K562 (cell line): ENCODE measurements around the gene FAM114A1. TPM values are rescaled to one million over a fixed set of nuclear protein-coding genes. Genes with fewer than 3 reads are reported as not detected.

Experiments used
- ATAC-seq: fragments of 200-7000 bp; cut with Tn5 transposase; 3 replicates; pipeline ENCODE4 v1.9.1; 2020; ENCODE audit warnings: moderate library complexity
- Bru-seq: library from RNA; stranded (reverse); fragments of 400-500 nt; gene quantifications from one replicate; lab custom pipeline; 2021; lab: Mats Ljungman, UMichigan
- BruChase-seq, 2 experiments: library from RNA; stranded (reverse); fragments of 400-500 nt; gene quantifications; one replicate each; lab custom pipeline; 2021; lab: Mats Ljungman, UMichigan
- BruUV-seq: library from RNA; stranded (reverse); fragments of 400-500 nt; replicated peaks from 2 replicates; lab custom pipeline; 2021; lab: Mats Ljungman, UMichigan
- CTCF ChIA-PET: fragments of 300-600 bp; formaldehyde crosslinking; extraction: SDS; loops from one replicate; lab custom pipeline; 2021; ENCODE audit warnings: low intra/inter-chr PET ratio; lab: Yijun Ruan, JAX
- POLR2A ChIA-PET: fragments of 300-600, 350-650 bp; sonication (Branson Sonifier 250); formaldehyde crosslinking; extraction: SDS; loops from one replicate; lab custom pipeline; 2021; ENCODE audit warnings: antibody characterized with exemption, inconsistent platforms; lab: Yijun Ruan, JAX
- DNase-seq, 4 experiments: peaks; one replicate each; pipeline versions ENCODE4 v3.0.0 to v3.0.0-alpha.2; 2011 to 2018; ENCODE audit warnings: low spot score in 3 of 4, mixed read lengths in 3 of 4; ENCODE audit errors: extremely low read depth in 1 of 4
- FAIRE-seq: peaks from 2 replicates; lab custom pipeline; 2011; peaks lifted over from hg19 to GRCh38; lab: Jason Lieb, UNC
- H2AFZ ChIP-seq: 2 replicates; pipeline ENCODE4 v1.6.0; 2011; ENCODE audit warnings: low read depth, low read length, control low read depth, inconsistent platforms
- H3K27ac ChIP-seq: fragments of 200-600 bp; 3 replicates; pipeline ENCODE4 v1.8.0; 2011; ENCODE audit warnings: low read depth, mild to moderate bottlenecking, control low read depth, inconsistent platforms, low read length, moderate library complexity, mixed read lengths; ENCODE audit errors: extremely low read depth
- H3K27me3 ChIP-seq, 2 experiments: fragments of 300-600 bp in 1 of 2; 2 replicates in 1 of 2; 3 replicates in 1 of 2; pipeline versions ENCODE4 v1.6.0 to v1.8.0; 2011; ENCODE audit warnings: inconsistent platforms in 2 of 2, low read length in 2 of 2, mild to moderate bottlenecking in 1 of 2, mixed read lengths in 1 of 2, moderate library complexity in 1 of 2; ENCODE audit not compliant: control insufficient read depth in 2 of 2, insufficient read depth in 2 of 2
- H3K36me3 ChIP-seq: fragments of 300-600 bp; 3 replicates; pipeline ENCODE4 v1.8.0; 2011; ENCODE audit warnings: mild to moderate bottlenecking, low read length, inconsistent platforms; ENCODE audit not compliant: control insufficient read depth, insufficient read depth
- H3K4me1 ChIP-seq, 2 experiments: fragments of 200-600 bp in 1 of 2; replicated peaks in 1 of 2; 2 replicates in 1 of 2; 3 replicates in 1 of 2; pipeline versions ENCODE4 v1.5.1 to v1.8.0; 2011; ENCODE audit warnings: inconsistent platforms in 2 of 2, low read length in 2 of 2, mild to moderate bottlenecking in 1 of 2, mixed read lengths in 1 of 2, moderate library complexity in 1 of 2; ENCODE audit not compliant: control insufficient read depth in 2 of 2, insufficient read depth in 2 of 2
- H3K4me2 ChIP-seq: 2 replicates; pipeline ENCODE4 v1.6.1; 2011; ENCODE audit warnings: low read length, control low read depth, inconsistent platforms, mixed read lengths; ENCODE audit not compliant: insufficient read depth
- H3K4me3 ChIP-seq: fragments of 200-600 bp; sonication (generic), shearing (Covaris generic); 2 replicates; pipeline ENCODE4 v1.5.1; 2016; ENCODE audit warnings: control low read depth, inconsistent platforms
- H3K79me2 ChIP-seq: fragments of 200-600 bp; 3 replicates; pipeline ENCODE4 v1.8.0; 2011; ENCODE audit warnings: low read length, inconsistent platforms; ENCODE audit not compliant: control insufficient read depth, insufficient read depth
- H3K9ac ChIP-seq, 2 experiments: 2 replicates each; pipeline versions ENCODE4 v1.6.0 to v1.6.1; 2011; ENCODE audit warnings: low read depth in 2 of 2, low read length in 2 of 2, control low read depth in 1 of 2, inconsistent platforms in 1 of 2, mild to moderate bottlenecking in 1 of 2, mixed read lengths in 1 of 2; ENCODE audit not compliant: insufficient read depth in 1 of 2
- H3K9me1 ChIP-seq: one replicate; pipeline ENCODE4 v1.6.0; 2011; ENCODE audit warnings: inconsistent platforms, mild to moderate bottlenecking, low read length, moderate library complexity; ENCODE audit not compliant: control insufficient read depth, insufficient read depth
- H3K9me3 ChIP-seq: replicated peaks from 2 replicates; pipeline ENCODE4 v1.5.1; 2011; ENCODE audit warnings: low read depth, low read length, inconsistent platforms; ENCODE audit not compliant: control insufficient read depth, insufficient read depth
- H4K20me1 ChIP-seq: replicated peaks from 2 replicates; pipeline ENCODE4 v1.6.1; 2011; ENCODE audit warnings: low read length, inconsistent platforms, mixed read lengths; ENCODE audit not compliant: control insufficient read depth, insufficient read depth
- EGR1 ChIP-seq: fragments of 450-650 bp; conservative IDR thresholded peaks from 2 replicates; pipeline ENCODE4 v1.6.1; 2017; ENCODE audit warnings: mild to moderate bottlenecking
- EP400 ChIP-seq: fragments of 450-650 bp; IDR thresholded peaks from 2 replicates; pipeline ENCODE4 v1.6.1; 2017; ENCODE audit warnings: antibody characterized with exemption, mild to moderate bottlenecking, moderate library complexity
- ETS1 ChIP-seq: conservative IDR thresholded peaks from 2 replicates; pipeline ENCODE4 v1.6.1; 2011; ENCODE audit warnings: low read depth, mild to moderate bottlenecking, low read length; ENCODE audit not compliant: control insufficient read depth
- HMGN3 ChIP-seq: IDR thresholded peaks from 2 replicates; pipeline ENCODE4 v1.6.1; 2011; ENCODE audit warnings: borderline replicate concordance, low read depth, mild to moderate bottlenecking, mixed read lengths, low read length; ENCODE audit not compliant: insufficient read length; ENCODE audit errors: extremely low read depth
- KAT7 ChIP-seq: sonication (generic); formaldehyde crosslinking; IDR thresholded peaks from 2 replicates; pipeline ENCODE4 v1.8.0; 2022; ENCODE audit warnings: missing genetic modification reagents, mild to moderate bottlenecking, borderline replicate concordance
- MYC ChIP-seq, 2 experiments: fragments of 250-450 bp in 1 of 2; sonication (Bioruptor Pico) in 1 of 2; IDR thresholded peaks; 2 replicates each; pipeline versions ENCODE4 v1.5.1 to v1.6.1; 2012 to 2021; ENCODE audit warnings: low read depth in 2 of 2, borderline replicate concordance in 1 of 2, improper control_type of control experiment in 1 of 2, low read length in 1 of 2, mild to moderate bottlenecking in 1 of 2, moderate library complexity in 1 of 2
- POLR2H ChIP-seq: IDR thresholded peaks from 2 replicates; pipeline ENCODE4 v1.6.1; 2016; ENCODE audit warnings: missing genetic modification characterization, low read depth, mild to moderate bottlenecking, control low read depth, missing compliant biosample characterization, moderate library complexity
- RB1 ChIP-seq: fragments of 450-650 bp; IDR thresholded peaks from 2 replicates; pipeline ENCODE4 v1.6.1; 2017; ENCODE audit warnings: low read depth, mild to moderate bottlenecking
- RCOR1 ChIP-seq, 2 experiments: IDR thresholded peaks; 2 replicates each; pipeline ENCODE4 v1.6.1; 2012; ENCODE audit warnings: low read depth in 2 of 2, low read length in 2 of 2, borderline replicate concordance in 1 of 2, improper control_type of control experiment in 1 of 2
- SUPT5H ChIP-seq: fragments of 450-650 bp; IDR thresholded peaks from 2 replicates; pipeline ENCODE4 v1.6.1; 2016
- TAF1 ChIP-seq: IDR thresholded peaks from 2 replicates; pipeline ENCODE4 v1.6.1; 2011; ENCODE audit warnings: mild to moderate bottlenecking, low read length, moderate library complexity; ENCODE audit not compliant: insufficient read depth, control insufficient read depth, severe bottlenecking; ENCODE audit errors: extremely low read depth
- TBP ChIP-seq: optimal IDR thresholded peaks from 2 replicates; pipeline ENCODE3; 2011; ENCODE audit warnings: low read depth, low read length, improper control_type of control experiment
- U2AF2 ChIP-seq: fragments of 200-400 bp; formaldehyde crosslinking; optimal IDR thresholded peaks from 2 replicates; pipeline ENCODE3; 2017; ENCODE audit warnings: low read depth, mild to moderate bottlenecking, low read length
- ZBTB7A ChIP-seq: IDR thresholded peaks from 2 replicates; pipeline ENCODE4 v1.6.1; 2011; ENCODE audit warnings: low read depth, mild to moderate bottlenecking, low read length, moderate library complexity, borderline replicate concordance; ENCODE audit not compliant: control insufficient read depth
- WGBS: fragments of 100-300 bp; shearing (Covaris generic); methylation state at CpG from one replicate; pipeline ENCODE4 v1.1.6; 2016; ENCODE audit warnings: low coverage, mixed read lengths; ENCODE audit not compliant: insufficient coverage; ENCODE audit errors: missing lambda C conversion rate; 5-methylcytosine and 5-hydroxymethylcytosine counted together
- in situ Hi-C: fragments of 300-500 bp; cut with MboI; formaldehyde crosslinking; loops from 4 replicates; pipeline ENCODE4 v1.15.0; 2018; ENCODE audit warnings: inconsistent platforms, mixed read lengths
- intact Hi-C: fragments of 100-400 bp; cut with micrococcal nuclease; formaldehyde crosslinking; loops from 2 replicates; pipeline ENCODE4 v1.14.2; 2022
- long read RNA-seq, 3 experiments: library from polyadenylated mRNA in 2 of 3; library from RNA in 1 of 3; unstranded in 2 of 3; stranded (forward) in 1 of 3; transcript quantifications; one replicate each; pipeline ENCODE4 v2.0.0, GENCODE V29; 2019 to 2022
- polyA minus RNA-seq, 3 experiments: library from RNA; depleted of rRNA, polyadenylated mRNA; stranded (reverse); fragments of >200 nt; gene quantifications; 2 replicates each; pipeline ENCODE4 v1.2.3, GENCODE V29; 2011
- polyA plus RNA-seq, 8 experiments: library from polyadenylated mRNA; depleted of rRNA in 4 of 8; stranded (reverse) in 5 of 8; unstranded in 3 of 8; fragments of >200 nt; fragmentation: Nextera tagmentation in 2 of 8; fragmentation: Illumina TruSeq in 1 of 8; extraction: Ambion mirVana in 2 of 8; extraction: Trizol in 1 of 8; gene quantifications; 2 replicates each; pipeline versions ENCODE4 v1.2.1 to v1.2.3, GENCODE V29; 2011 to 2014; ENCODE audit warnings: inconsistent platforms in 1 of 8, missing spikeins in 1 of 8
- total RNA-seq, 7 experiments: library from RNA; depleted of rRNA in 6 of 7; stranded (reverse); fragments of >200 nt in 6 of 7; fragmentation: Illumina TruSeq in 2 of 7; extraction: Trizol in 2 of 7; gene quantifications; 2 replicates each; pipeline versions ENCODE4 v1.2.1 to v1.2.3, GENCODE V29; 2011 to 2021; ENCODE audit warnings: low replicate concordance in 1 of 7

Gene FAM114A1
- 39.9 and 41.6 TPM in 2 replicates for total RNA-seq (2011; cell fraction: chromatin; rRNA removed; ENCODE audit: low replicate concordance)
- 22.4 and 27.0 TPM in 2 replicates for total RNA-seq (2011; cell fraction: nucleolus; rRNA removed)
- total RNA-seq (2011; cell fraction: nucleoplasm; rRNA removed): 20.4 and 26.9 TPM in 2 replicates
- 2.6 and 3.1 TPM in 2 replicates for total RNA-seq (2014; rRNA removed)
- 4.3 and 5.3 TPM in 2 replicates for total RNA-seq (2014; rRNA removed; fragmentation: Illumina TruSeq; extraction: Trizol)
- total RNA-seq (2015; rRNA removed; fragmentation: Illumina TruSeq; extraction: Trizol): 4.4 and 5.0 TPM in 2 replicates
- total RNA-seq (2021): 5.1 and 6.6 TPM in 2 replicates
- polyA plus RNA-seq (2011; rRNA removed): 12.0 and 25.4 TPM in 2 replicates
- polyA plus RNA-seq (2011; cell fraction: cytosol; rRNA removed): 12.8 and 23.1 TPM in 2 replicates
- polyA plus RNA-seq (2011; cell fraction: nucleus; rRNA removed): 12.7 and 20.4 TPM in 2 replicates
- 3.7 and 6.7 TPM in 2 replicates for polyA plus RNA-seq (2012)
- polyA plus RNA-seq (2014; fragmentation: Illumina TruSeq; extraction: Trizol): 3.4 and 5.4 TPM in 2 replicates
- 1 to 10 TPM; 1.8 to 2.6 TPM for polyA plus RNA-seq (2014; fragmentation: Nextera tagmentation; extraction: Ambion mirVana)
- polyA plus RNA-seq (2014; rRNA removed): 4.5 and 5.3 TPM in 2 replicates
- 13.6 and 24.1 TPM in 2 replicates for polyA minus RNA-seq (2011; rRNA and poly(A)+ RNA removed)
- polyA minus RNA-seq (2011; cell fraction: cytosol; rRNA and poly(A)+ RNA removed): 3.8 and 7.8 TPM in 2 replicates
- 6.9 and 27.2 TPM in 2 replicates for polyA minus RNA-seq (2011; cell fraction: nucleus; rRNA and poly(A)+ RNA removed)
- percentile 57 among the genes with signal in this experiment for Bru-seq, nascent RNA
- percentile 52 among the genes with signal in this experiment for BruChase-seq, experiment 1, labeled RNA remaining after a 2-hour chase
- BruChase-seq, experiment 2, labeled RNA remaining after a 6-hour chase: percentile 51 among the genes with signal in this experiment
- long read RNA-seq, experiment 1, full-length matches to known transcripts: 1 of 13 reads
- long read RNA-seq, experiment 1, partial matches to known transcripts: 8 of 13 reads
- long read RNA-seq, experiment 1, other reads (novel, unspliced or antisense): 4 of 13 reads
- long read RNA-seq, experiment 2, partial matches to known transcripts: 1 of 5 reads
- long read RNA-seq, experiment 2, other reads (novel, unspliced or antisense): 4 of 5 reads
- long read RNA-seq, experiment 3, partial matches to known transcripts: 0 of 3 reads
- long read RNA-seq, experiment 3, other reads (novel, unspliced or antisense): 3 of 3 reads

- intact Hi-C loops: no loop called here
- no peak for FAIRE-seq
- Histone ChIP-seq H3K9me3 (no peaks in the 10 kb centered on the region), H3K4me3 (peak within 1 kb of the TSS; percentile 71), H3K9me1 (no peaks in the 10 kb centered on the region), H3K27ac (peak within 1 kb of the TSS; percentile 79), H3K36me3 (no peaks in the 10 kb centered on the region; the same call in 2 of the 3 replicates), H3K4me1 (peaks cover 14 to 18% of the 10 kb centered on the region in 2 experiments), H2AFZ (peak within 1 kb of the TSS; percentile 93), H4K20me1 (0 out of 2 replicates have a peak, but pooled peaks cover 3% of the 10 kb centered on the region), H3K79me2 (peaks cover 8% of the 10 kb centered on the region; the same call in 1 of the 3 replicates), H3K27me3 (no peaks in the 10 kb centered on the region), H3K9ac (peak within 1 kb of the TSS; percentile 91 to 98), H3K4me2 (peak within 1 kb of the TSS; percentile 86)
- BruUV-seq: no TSS peak
- in situ Hi-C loops: no loop called here
- ATAC-seq: peak; percentile 99
- DNase-seq: peak; percentile 86 to 95 (median 94)
- WGBS: 0% methylated on average over 15 of the region's 66 CpGs
- ChIA-PET CTCF (no interaction called here), POLR2A (interaction anchor here (0.7 to 1.5 kb wide), 2 partner anchors 9 to 690 kb away, joined by 3 to 5 read pairs; no protein-coding TSS in a partner anchor)
- TF ChIP-seq RCOR1 (IDR thresholded peaks at IDR 0.05; ENCODE audit: borderline replicate concordance in 1 of 2, low read depth in 2 of 2, low read length in 2 of 2) (0 out of 4 replicates have a peak, but pooled peaks of 1 of the 2 experiments have one; percentile 18), SUPT5H (peak; percentile 53; the same call in 1 of the 2 replicates), EP400 (peak; percentile 62; the same call in 1 of the 2 replicates), TAF1 (peak; percentile 51), HMGN3 (peak; percentile 77), U2AF2 (no peak), TBP (peak; percentile 38), MYC (IDR thresholded peaks at IDR 0.05; ENCODE audit: low read depth, low read length) (peak; percentile 50; the same call in 1 of the 2 replicates), MYC (CRISPR knock-in tag; IDR thresholded peaks at IDR 0.05; ENCODE audit: borderline replicate concordance, low read depth) (no peak), EGR1 (peak; percentile 79; the same call in 1 of the 2 replicates), ETS1 (0 out of 2 replicates have a peak, but pooled peaks have one; percentile 40), POLR2H (tag) (peak; percentile 72), KAT7 (CRISPR knock-in tag) (no peak), ZBTB7A (peak; percentile 55; the same call in 1 of the 2 replicates), RB1 (peak; percentile 43)
Measured at GRCh38 chr4:38867478-38868058, at the start of gene FAM114A1. Gene FAM114A1, plus strand, starts transcription at chr4:38867806. Its CDS starts 10,273 bp downstream, at chr4:38878079.
